ENCODE measurements around the gene FUBP3.

The FUBP3 gene

DNA sequence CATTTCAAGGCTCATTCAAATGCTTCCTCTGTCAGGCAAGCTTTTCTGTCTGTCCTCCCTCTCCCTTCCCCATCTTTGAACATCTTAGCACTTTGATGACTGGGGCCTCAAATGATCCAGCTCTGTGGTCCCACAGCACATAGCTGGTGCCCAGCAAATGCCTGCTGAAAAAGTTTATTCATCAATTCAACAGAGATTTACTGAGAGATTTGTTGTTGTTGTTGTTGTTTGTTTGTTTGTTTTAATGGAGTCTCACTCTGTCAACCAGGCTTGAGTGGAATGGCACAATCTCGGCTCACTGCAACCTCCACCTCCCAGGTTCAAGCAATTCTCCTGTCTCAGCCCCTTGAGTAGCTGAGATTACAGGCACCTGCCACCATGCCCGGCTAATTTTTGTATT lies 108.2 kb downstream of the FUBP3 start:
- DNase-seq, result no peak

Measured in activated CD4-positive, alpha-beta T cell treated with anti-CD3 and anti-CD28 coated beads, Interleukin-2, amount 50 U/mL, for 4 hours (primary cell).